GM04504 (cell line): ENCODE data around the gene RPS16.

Experiments used
- DNase-seq: peaks from one replicate; pipeline ENCODE4 v3.0.0-alpha.2; 2012; ENCODE audit warnings: low read depth

The RPS16 gene

GRCh38 chr19:39449116-39449797, 13.5 kb upstream of the RPS16 start:
- no peak for DNase-seq

- DNase-seq = no peak
Measured at GRCh38 chr19:39448271-39448670, 12.5 kb upstream of the RPS16 start.

- no peak for DNase-seq
Measured at GRCh38 chr19:39446365-39447084, 10.8 kb upstream of the RPS16 start.

- peak; percentile 93 for DNase-seq
Measured at GRCh38 chr19:39445196-39446111, 9.7 kb upstream of the RPS16 start, which contains the start of gene SUPT5H. TSS of gene SUPT5H (plus strand) at chr19:39445582. CDS start at chr19:39445891, 309 bp downstream.

- DNase-seq = no peak
Measured at GRCh38 chr19:39444598-39445195, 8.9 kb upstream of the RPS16 start.

- no peak for DNase-seq
Measured at GRCh38 chr19:39438270-39438934, 2.7 kb upstream of the RPS16 start.

GRCh38 chr19:39436350-39436716, 584 bp upstream of the RPS16 start:
- no peak for DNase-seq

- no peak for DNase-seq
Measured at GRCh38 chr19:39434123-39435076, 1.3 kb downstream of the RPS16 start.

- no peak for DNase-seq
Measured at GRCh38 chr19:39433480-39434079, 2.2 kb downstream of the RPS16 start.

- DNase-seq = no peak
Measured at GRCh38 chr19:39432677-39433025, 3.1 kb downstream of the RPS16 start.

- DNase-seq = no peak
Measured at GRCh38 chr19:39430675-39431593, 4.8 kb downstream of the RPS16 start.

GRCh38 chr19:39428283-39429112, 7.3 kb downstream of the RPS16 start:
- DNase-seq = peak; percentile 78

GRCh38 chr19:39427707-39428106, 8.0 kb downstream of the RPS16 start:
- no peak for DNase-seq

- DNase-seq = no peak
Measured at GRCh38 chr19:39426170-39426569, 9.6 kb downstream of the RPS16 start.

- DNase-seq = no peak
Measured at GRCh38 chr19:39425744-39426143, 10.0 kb downstream of the RPS16 start.

- DNase-seq = no peak
Measured at GRCh38 chr19:39424934-39425333, 10.8 kb downstream of the RPS16 start.

- no peak for DNase-seq
Measured at GRCh38 chr19:39423258-39424086, 12.3 kb downstream of the RPS16 start.
